NCI-H524 (cell line): Measurements from ENCODE around the gene PRSS36.
"Not testable (repeated sequence)": the region's sequence is repeated elsewhere in the genome, so short reads cannot be mapped to it uniquely, and the experiment has no call there.

Experiments used
- DNase-seq, 2 experiments: peaks; one replicate each; lab custom pipeline; 2025; lab: John Stamatoyannopoulos, UW

Gene PRSS36

GRCh38 chr16:31183432-31184428 lies 33.9 kb upstream of the PRSS36 start:
- no peak for DNase-seq

GRCh38 chr16:31182391-31182790 lies 32.5 kb upstream of the PRSS36 start:
- DNase-seq, result no peak

GRCh38 chr16:31181102-31181830 lies 31.4 kb upstream of the PRSS36 start:
- peak in 1 of 2 experiments; percentile 46 for DNase-seq

GRCh38 chr16:31179747-31180459 lies 30.0 kb upstream of the PRSS36 start, which contains the start of gene FUS:
FUS (plus strand) TSS chr16:31180139; CDS start chr16:31180215, 76 bp downstream.
- DNase-seq, result peak; percentile 82 to 91

DNA sequence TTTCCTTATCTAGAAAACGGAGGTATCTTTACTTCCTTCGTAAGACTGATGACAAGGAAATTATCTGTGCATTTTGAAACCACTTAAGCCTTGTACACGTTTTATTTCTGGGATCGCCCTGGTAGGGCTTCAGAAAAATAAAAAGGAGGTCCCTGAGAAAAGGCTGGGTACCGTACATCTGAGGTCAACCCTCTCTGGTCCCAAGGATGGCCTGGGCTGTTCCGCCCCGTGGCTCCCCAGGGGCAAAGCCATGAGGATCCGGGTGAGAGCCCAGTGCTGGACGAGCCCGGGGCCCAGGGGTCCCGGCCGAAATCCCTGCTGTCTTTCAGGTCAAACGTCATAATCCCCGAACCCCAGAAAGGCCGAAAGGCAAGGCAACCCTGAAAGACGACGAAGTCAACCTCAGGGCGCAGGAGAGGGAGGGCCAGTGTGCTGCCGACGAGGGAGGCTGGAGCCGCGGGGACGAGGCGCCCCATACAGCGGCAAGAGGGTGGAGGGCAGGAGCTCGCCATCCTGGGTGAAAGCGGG lies 29.4 kb upstream of the PRSS36 start:
- DNase-seq, result no peak

- no peak for DNase-seq
These were observed 27.3 kb upstream of the PRSS36 start for GRCh38 chr16:31177136-31177535.

GRCh38 chr16:31170048-31170447 lies 20.2 kb upstream of the PRSS36 start:
- DNase-seq, result not testable (repeated sequence)

DNA sequence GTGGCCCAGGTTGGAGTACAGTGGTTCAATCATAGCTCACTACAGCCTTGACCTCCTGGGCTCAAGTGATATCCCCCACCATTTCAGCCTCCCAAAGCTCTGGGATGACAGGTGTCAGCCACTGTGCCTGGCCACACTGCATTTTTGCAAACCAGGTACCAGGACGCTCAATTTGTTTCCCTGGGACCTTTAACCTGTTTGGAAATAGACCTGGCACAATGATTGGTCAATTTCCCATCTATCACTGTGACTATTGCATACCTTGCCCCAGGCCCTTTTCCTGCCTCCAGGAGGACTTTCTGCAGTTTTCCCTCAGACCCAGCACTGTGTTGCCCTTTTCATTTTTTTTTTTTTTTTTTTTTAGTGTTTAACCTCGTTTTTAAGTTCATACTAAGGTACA lies 19.0 kb upstream of the PRSS36 start:
- no peak for DNase-seq

GRCh38 chr16:31167315-31167714 lies 17.4 kb upstream of the PRSS36 start:
- DNase-seq, result no peak

GRCh38 chr16:31157136-31157535 lies 7.3 kb upstream of the PRSS36 start:
- DNase-seq, result no peak

DNA sequence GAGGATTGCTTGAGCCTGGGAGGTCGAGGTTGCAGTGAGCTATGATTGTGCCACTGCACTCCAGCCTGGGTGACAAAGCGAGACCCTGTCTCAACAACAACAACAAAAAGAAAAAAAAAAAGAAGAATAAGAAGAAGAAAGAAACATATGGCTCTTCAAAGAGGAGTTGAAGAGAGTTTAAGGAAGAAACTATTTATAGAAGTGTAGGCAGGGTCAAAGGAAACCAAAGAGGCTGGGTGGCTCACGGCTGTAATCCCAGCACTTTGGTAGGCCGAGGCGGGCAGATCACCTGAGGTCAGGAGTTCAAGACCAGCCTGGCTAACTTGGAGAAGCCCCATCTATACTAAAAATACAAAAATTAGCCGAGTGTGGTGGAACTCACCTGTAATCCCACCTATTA lies 1.1 kb upstream of the PRSS36 start:
- DNase-seq, result not testable (repeated sequence)

DNA sequence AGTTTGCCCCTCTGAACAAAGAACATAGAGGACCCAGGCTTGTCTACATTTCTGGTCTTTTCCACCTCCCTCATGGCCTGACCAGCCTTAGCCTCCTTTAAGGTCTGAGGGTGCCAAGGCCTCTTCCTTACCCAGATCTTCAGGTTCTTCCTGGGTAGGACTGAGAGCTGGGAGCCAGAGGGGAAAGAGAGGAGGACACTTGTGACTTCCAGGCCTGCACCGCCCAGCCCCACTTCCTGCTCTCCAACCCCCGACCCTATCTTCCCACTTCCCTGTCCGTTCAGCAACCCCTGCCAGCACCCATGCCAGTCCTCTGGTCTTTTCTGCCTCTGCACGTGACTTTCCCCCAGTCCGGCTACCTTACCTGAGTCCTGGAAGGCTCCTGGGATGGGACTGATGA lies 534 bp downstream of the PRSS36 start:
- no peak for DNase-seq

GRCh38 chr16:31148896-31149295 lies 970 bp downstream of the PRSS36 start:
- DNase-seq, result no peak

GRCh38 chr16:31148281-31148728 lies 1.6 kb downstream of the PRSS36 start:
- DNase-seq, result no peak

DNA sequence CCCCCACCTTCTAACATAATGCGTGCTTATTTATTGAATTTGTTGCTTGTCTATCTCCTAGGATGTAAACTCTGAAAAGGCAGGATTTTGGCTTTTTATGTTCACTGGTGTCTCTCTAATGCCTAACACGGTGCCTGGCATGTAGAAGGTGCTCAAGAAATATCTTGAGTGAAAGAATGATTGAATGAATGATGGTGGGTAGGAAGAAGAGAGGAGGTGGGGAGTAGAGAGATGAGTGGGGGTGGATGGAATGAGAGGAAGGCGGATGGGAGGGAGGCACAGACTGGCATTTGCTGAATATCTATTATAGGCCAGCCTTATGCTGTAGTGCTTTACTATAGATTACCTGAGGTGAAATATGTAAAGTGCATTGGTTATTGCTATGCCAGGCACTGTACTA lies 2.3 kb downstream of the PRSS36 start:
- DNase-seq, result no peak

GRCh38 chr16:31145398-31145990 lies 4.4 kb downstream of the PRSS36 start:
- no peak for DNase-seq

- DNase-seq, result not testable (repeated sequence)
These were observed 5.4 kb downstream of the PRSS36 start for GRCh38 chr16:31144418-31144817.

GRCh38 chr16:31143694-31144148 lies 6.1 kb downstream of the PRSS36 start:
- DNase-seq, result no peak

DNA sequence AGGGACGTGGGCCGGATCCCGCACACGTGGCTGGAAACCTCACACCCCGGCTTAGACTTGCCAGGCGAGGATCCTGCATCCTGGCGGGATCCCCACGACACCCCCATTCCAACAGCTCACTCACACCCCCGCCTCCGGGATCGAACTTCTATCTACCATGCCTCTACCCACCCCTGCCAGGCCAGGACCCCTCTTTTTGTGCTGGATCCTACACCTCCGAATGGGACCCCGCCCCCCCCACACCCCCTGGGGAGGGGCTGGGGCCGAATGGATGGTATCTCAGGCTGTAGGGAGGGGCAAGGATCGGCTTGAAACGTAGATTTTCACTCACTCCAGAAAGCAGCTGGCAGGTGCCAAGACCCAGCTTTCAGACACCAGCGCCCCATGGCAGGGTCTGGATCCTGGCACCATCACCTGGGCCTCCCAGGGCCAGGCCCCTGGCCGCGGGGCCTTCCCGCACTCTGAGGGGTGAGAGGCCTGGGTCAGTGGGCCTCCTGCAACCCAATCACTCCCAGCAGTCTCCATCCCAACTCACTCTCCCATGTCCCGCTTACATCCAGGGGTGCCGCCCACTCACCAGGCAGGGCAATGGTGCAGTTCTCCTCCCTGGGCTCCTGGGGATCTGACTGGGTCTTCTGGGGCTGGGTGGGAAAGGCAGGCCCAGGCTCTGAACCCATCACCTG lies 6.7 kb downstream of the PRSS36 start:
- no peak for DNase-seq

DNA sequence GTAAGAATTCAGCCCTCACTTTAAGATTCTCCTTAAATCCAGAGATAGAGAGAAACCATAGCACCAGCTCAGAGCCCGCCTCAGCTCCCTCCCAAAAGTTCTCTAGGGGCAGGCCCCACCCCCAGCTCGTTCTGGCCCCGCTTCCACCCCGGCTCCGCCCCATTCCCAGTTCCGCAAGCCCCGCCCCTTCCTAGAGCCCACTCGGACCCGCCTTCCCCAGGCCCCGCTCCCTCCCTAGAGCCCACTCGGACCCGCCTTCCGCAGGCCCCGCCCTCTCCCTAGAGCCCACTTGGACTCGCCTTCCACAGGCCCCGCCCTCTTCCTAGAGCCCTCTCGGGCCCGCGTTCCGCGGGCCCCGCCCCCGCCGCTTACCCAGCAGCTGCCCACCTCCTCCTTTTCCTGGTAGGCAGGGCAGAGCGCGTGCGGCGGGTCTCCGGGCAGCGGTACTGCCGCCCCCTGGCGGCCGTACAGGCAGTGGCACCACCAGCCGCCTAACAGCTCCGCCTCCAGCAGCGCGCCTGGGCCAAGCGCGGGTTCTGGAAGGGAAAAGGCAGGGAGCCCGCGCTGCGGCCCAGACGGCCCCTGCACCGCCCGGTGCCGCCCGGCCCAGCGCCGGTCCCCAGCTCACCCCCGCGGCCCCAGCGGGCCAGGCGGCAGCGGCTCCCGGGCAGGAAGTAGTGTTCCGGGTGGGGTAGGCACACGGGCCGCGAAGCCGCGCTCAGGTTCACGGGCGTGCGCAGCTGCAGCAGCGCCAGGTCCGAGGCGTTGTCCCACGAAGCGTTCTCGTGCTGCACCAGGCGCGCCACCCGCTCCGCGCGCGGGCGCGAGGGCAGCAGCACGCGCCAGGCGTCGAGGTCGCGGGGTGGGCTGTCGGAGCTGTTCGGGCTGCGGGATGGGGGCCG lies 7.5 kb downstream of the PRSS36 start:
- DNase-seq, result peak; percentile 99
